Activated T-cell treated with anti-CD3 and anti-CD28 coated beads for 48 hours (primary cell): ENCODE measurements around the gene PLA2G4E.

ENCODE experiments used
- DNase-seq: peaks from one replicate; pipeline ENCODE4 v3.0.0-alpha.2; 2020; ENCODE audit warnings: low read depth

Gene PLA2G4E

DNA sequence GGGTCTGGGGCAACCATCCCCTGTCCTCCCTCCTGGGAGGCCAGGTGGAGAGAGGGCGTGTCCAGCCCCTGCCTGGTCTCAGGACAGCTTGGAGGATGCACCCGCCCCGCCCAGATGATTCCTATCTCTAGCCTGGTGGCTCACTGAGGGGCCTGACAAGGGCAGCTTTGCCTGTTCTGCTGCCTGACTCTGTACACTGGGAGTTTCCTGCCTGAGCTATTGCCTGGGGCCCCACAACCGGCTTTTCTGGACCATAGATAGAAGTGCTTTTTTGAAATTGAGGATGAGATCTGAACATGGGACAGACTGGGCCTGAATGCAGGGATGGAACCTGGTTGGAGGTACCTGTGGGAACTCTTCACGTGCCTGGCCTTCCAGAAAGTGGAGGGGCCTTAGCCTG is 751 bp upstream of the PLA2G4E start:
- DNase-seq: no peak

DNA sequence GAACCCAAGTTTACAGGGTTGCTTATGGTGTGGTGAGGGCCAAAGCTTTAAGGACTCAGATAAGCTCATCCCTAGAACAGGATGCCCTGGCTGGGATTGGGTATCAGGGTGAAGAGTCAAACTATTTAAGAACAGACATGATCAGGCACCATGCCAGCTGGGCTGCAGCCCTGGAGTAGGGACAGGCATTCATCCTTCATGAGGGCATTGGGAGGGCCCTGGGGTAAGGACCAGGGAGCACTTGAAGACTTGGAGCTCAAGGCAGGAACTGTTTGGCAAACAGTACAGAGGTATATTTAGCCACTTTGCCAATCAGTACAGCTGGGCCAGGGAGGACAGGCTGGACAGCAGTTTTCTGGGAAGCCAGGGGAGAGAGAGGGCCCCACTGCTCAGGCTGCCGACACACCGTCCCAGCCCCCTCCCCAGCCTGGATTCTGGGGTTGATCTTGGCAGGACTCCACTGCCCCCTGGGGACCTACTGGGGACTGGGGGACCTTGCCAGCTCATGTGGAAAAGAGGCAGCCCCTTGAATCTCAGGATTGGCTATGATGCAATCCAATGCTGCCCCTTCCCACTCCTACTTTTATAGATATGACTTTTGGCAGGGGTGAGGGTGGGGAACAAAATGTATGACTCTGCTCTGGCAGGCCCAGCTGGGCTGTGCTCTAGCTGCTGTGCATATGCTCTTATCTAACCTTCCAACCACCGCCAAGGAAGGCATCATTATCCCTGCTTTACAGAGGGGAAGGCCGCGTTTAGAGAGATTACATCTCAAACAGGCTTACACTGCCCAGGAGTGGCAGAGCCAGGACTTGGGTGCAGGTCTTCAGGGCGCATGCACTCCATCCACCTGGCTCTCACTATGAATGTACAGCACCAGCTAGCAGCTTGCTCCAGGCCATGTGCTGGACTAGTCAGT is 2.3 kb downstream of the PLA2G4E start:
- no peak for DNase-seq

DNA sequence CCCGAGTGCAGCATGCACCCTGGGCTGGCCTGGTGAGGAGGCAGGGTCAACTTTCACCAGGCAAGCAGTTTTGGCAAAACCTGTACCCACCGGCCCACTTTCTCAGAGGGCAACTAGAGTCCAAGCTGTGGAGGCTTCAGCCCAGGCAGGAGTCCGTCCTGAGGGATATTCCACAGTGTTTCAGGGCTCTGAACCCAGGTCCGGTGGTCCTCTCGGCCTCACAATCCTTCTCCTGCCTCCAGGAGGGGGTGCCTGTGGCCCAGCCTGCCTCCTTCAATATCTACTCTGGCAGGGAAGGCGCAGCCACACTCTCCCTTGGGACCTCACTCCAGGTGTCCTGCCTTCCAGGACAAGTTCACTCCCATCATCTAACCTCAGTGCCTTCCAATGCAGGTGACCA is 3.9 kb downstream of the PLA2G4E start:
- DNase-seq: no peak

DNA sequence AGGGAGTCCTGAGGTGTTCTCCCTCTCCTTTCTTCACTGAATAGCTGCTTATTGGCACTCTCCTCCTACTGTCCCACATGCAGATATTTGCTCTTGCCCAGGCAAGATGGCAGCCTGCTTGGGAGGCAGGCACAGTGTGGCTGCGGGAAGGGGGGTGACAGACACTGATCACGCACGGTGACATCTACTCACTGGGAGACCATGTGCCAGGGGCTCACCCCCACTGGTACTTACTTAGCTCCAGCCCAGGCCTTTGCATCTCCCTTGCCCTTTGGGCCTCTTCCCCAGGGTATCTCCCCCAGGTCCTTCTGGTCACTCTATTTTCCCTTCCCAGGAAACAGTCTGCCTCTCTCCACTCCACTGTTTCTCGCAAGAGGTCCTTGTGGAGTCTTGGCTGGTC is 6.4 kb downstream of the PLA2G4E start:
- no peak for DNase-seq

DNA sequence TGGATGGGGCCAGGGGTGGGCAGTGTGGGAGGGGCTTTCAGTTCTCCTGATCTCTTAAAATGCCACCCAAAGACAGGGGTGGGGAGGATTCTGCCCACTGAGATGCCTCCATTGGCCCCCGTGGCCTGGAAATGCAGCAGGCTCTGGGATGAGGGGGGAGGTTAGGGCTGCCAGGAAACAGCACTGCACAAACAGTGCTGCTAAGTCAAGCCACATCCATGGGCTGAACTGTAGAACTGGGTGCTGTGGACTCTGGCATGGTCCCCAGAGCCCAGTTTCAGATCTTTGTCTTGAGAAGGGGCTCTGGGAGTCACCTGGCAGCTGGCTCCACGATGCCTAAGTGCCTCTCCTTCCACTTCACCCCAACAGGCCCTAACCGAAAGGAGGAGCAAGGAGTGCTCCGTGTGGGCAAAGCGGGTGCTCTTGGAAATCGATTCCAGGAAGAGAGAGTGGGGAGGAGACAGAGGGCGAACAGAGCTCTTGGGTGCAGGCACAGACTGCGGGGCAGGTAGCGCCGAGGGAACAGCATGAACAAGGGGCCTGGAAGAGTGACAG is 7.8 kb downstream of the PLA2G4E start:
- DNase-seq: no peak

DNA sequence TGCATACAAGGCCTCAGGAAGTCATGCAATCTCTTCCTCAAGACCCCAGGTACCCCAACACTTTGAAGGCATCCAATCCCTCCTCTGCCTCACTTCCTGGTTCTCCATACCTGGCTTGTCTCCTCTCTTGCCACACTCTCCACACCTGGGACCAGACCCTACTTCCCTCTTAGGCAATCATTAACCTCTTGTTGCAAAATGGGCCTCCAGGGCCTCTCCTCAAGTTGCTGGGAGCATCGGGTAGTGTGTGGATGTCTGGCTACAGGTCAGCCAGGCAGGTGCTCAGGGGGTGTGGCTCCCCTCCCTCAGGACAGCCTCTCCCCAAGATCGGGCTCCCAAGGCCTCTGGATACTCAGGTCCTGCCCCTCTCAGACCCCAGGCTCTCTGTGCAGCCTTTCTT is 8.6 kb downstream of the PLA2G4E start:
- no peak for DNase-seq

DNA sequence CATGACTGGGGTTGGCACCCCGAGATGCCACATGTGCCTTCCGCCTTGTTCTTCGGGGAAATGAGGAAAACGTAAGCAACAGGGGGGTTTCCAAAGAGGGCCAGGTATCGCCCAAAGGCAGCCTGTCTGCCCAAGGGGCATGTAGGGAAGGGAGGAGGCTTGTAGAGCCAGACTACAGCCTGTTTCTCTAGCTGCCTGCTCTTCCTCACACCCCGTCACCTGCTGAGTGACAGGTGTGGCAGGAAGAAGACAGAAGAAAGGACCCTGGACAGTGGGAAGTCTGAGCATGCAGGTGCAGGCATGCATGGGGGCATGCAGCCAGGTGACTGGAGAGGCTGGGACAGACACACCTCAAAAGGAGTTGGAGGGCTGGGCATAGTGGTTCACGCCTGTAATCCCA is 9.8 kb downstream of the PLA2G4E start:
- no peak for DNase-seq

DNA sequence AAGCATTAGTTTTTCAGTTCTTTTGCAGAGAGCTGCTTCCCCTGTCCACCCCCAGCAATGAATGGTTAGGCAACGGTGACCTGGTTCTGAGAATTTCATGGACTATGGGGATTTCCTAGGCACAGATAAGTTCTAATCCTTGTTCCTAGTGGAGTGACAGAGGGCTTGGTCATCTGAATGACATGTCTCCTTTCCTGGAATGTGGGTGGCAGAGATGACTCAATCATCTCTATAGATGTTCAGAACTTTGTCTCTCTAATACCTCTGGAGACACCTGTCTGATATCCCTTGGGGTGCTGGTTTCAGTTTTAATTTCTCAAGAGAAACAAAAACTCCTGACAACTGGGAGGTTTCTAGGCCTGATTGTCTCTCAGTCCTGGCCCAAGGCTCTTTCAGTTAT is 10.4 kb downstream of the PLA2G4E start:
- no peak for DNase-seq

DNA sequence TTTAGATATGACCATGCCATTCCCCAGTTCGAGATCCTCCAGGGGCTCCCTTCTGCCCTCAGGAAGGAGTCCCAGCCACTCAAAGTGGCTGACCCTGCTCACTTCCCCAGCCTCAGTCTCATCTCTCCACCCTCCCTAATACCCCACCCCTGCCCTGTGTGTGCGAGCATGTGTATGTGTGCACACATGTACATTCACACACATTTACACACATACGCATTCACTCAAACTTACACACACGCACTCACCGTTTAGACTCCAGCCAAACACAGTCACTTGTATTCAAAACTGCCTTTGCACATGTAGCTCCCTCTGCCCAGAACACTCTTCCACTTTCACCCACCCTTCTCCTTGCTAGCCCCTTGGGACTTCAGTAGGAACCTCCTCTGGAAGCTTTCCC is 11.4 kb downstream of the PLA2G4E start:
- DNase-seq: no peak

DNA sequence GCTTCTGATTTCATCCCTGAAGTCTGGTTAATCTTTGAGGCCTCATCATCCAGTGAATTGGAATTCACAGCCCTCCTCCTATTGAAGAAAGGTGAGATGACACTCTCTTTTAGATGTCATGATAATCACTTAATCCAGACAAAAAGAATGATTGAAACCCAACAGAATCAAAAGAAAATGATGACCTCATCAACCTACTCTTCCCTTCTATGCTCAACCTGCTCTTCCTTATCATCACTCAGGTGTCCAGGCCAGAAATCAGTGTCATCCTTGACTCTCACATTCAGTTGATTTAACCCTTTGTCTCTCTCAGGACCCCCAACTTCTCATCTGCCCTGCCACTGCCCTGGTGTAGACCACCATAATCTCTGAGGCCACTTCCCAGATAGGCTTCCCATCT is 11.8 kb downstream of the PLA2G4E start:
- DNase-seq: no peak

DNA sequence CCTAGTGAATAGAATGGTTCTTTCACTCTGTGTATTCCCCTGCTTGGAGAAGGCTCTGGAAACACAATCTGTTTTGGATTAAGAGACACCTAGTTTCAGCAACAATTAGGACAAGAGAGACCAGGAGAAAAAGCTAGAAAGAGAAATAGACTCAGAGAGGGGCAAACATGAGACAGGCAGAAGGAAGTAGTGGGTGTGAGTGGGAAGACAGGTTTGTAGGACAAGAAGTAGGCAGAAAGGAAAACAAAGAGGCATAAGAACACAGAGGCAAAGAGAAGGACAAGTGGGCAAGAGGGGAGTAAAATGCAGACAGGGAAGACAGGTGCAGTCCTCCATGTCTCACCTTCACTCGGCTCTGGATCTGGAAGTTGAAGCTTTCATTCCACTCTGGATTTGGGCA is 13.5 kb downstream of the PLA2G4E start:
- no peak for DNase-seq

DNA sequence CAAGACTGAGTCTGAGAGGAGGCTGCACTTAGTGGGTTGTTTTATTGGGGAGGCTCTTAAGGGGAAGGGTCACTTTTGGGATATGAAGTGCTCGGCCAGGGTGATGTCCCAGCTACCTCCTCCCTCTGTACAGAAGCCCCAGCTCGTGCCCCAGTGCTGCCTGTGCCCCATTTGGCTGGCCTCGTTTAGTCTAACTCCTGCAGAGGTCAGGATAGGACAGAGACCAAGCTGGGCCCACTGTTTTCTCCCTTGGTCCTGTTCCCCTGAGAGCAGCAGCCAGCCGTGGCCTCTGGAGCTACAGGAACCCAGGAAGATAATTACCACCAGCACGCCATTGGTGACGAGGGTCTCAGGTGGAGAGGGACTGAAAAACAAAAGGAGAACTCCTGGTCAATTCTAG is 18.5 kb downstream of the PLA2G4E start:
- DNase-seq: no peak

DNA sequence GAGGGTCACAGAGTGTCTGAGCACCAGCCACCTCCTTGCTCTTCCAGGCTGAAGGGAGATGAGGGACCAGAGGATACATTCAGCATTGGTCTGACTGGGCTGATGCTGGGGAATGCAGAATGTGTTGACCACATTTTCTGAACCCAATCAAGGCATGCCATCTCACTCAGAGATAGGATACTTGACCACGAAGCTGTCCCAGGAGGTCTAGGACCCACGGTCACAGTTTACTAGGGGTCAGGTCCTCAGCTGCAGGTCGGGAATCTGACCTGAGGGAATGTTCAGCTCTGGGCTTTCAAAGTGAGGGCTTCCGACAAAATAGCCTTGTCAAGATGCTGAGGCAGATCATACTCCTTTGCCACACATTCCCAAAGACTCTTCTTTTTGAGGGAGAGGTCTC is 19.6 kb downstream of the PLA2G4E start:
- DNase-seq: no peak

DNA sequence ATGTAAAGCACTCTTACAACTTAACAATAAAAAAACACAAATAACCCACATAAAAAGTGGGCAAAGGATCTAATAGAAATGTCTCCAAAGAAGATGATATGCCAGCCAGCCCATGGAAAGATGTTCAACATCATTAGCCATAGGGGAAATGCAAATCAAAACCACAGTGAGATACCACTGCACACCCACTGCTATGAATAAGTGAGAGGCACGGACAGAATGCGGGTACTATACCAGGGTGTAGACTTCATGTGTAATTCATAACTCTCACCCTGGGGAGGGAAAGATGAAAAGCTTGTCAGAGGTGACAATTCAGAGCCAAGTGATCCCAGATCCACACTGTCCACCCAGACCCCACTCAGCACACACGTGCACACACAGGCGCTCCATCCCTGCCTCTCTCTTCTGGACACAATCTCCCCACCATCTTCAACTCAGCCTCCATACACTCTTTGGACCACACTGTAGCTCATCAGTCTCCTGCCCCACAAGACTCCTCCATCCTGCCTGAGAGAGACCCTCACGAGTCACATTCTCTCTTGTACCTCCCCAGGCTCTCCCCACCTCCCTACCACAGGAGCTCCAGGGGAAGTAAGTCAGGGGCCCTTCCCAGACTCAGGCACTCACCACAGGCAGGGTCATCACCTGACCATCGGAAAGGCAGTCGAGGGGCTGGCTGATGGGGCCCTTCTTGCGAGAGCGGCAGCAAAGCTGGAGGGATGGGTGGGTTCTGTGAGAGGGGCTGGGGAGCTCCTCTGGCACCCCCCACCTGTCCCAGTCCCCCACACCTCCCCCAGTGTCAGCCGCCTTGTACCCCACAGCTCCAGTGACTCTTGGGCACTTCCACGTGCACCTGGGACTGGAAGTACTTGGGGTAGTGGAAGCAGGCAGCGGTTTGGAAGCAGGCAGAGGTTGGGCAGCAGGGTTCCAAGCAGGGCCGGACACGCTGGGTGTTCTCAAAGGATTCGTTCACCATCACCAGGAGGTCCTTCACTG is 21.3 kb downstream of the PLA2G4E start:
- no peak for DNase-seq

DNA sequence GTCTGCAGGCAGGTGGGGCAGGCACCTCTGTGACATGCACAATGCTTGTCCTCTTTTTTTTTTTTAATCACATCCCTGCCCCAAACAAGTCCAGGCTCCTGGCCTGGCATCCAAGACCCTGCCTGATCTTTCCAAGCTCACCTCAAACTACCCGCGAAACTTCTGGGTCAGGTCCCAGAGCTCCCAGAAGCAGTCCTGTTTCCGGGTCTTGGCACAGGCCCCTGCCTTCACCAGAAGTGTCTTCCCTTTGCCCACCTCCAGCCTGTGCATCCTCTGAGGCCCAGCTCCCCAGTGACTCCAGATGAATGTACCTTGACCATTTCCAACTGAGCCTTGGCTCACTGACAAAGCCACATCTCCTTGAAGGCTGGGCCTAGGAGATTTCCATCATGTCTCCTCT is 23.0 kb downstream of the PLA2G4E start:
- no peak for DNase-seq

DNA sequence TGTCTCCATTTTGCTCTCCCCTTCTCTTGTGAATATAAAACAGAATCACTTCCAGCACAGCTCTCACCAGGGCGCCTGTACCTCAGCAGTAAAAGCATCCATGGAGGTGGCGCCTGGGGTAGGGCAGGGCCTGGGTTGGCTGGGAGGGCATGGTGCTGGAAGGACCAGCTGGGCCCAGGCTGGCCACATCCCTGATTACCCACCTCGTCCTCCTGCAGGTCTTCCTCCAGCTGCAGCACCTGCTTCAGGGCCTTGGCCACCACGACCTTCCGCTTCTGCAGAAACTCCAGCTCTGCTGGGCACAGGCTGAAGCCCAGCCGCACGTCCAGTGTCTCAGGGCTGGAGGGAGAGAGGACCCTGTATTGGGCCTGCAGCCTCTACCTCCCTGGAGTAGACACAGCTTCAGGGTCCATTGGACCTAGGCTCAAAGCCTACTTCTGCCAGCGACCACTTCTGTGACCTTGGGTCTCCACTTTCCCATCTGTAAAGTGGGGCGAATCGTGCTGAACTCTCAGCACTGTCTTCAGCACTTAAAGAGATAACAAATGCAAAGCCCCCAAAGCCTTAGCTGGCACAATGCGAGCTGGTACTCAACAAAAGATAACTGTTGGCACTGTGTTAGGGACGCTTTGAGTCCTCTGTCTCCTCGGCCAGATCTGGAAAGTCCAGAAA is 23.8 kb downstream of the PLA2G4E start:
- no peak for DNase-seq

DNA sequence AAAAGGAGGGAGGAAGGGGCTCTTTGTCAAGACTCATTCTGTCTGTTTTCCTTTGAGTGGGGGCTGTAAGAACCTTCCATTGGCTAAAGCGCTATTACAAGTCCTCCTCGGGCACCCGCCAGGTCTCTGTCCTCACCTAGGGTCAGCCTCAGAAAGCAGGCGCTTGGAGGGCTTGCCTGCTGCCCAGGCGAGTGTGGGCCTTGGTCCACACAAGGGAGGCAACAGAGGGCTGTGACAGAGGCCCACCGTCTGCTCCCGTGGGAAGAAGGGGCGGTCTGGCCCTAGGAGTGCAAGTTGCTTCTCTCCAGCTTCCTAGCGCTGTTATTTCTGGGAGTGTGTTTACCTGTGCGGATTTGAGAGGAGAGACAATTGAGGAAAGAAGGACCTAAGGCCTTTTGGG is 24.5 kb downstream of the PLA2G4E start:
- no peak for DNase-seq

DNA sequence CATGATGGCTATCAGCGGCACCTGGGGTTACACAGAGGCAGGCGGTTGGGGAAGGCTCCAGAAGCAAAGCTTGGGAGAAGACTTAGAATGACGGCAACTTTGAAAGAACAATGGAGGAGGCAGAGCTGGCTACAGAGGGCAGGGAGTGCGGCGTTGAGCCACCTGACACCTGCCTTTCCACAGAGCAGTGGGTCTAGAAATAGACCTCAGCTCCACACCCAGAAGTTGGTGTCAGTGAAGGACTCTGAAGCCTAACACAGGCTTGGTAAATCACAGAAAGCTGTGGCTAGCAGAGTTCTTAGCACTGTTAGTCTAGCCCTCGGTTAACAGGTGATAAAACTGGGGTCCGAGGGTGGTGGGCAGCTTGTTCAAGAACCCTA is 25.4 kb downstream of the PLA2G4E start:
- no peak for DNase-seq

DNA sequence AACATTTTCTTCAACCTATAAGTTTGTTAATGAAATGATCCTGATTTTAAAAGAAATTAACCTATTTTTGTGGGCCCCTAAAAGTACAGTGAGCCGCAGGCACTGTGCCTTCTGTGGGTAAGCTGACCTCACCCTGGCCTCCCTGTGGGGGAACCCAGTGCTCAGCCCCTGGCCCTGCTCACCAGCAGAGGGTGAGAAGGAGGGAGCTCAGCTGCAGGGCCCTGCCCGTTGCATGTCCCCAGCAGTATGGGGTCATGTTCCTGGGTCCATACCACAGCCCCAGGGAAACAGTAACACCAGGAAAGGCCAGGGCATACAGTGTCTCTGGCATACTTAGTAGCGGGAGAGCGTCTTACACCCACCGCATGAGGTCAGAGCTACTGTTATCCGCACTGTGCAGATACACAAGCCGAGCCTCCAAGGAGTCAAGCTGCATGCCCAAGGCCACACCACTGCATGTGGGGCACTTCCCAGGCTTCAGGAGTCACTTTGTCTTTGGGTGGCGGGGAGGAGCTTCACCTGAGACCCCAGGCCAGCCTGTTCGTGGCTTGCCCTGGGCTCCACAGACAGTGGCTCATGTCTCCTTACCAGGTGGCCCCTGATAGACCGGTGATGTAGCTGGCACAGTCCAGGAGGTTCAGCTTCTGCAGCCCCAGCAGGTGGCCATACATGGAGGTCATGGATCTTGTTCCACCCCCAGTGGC is 25.9 kb downstream of the PLA2G4E start:
- DNase-seq: no peak

DNA sequence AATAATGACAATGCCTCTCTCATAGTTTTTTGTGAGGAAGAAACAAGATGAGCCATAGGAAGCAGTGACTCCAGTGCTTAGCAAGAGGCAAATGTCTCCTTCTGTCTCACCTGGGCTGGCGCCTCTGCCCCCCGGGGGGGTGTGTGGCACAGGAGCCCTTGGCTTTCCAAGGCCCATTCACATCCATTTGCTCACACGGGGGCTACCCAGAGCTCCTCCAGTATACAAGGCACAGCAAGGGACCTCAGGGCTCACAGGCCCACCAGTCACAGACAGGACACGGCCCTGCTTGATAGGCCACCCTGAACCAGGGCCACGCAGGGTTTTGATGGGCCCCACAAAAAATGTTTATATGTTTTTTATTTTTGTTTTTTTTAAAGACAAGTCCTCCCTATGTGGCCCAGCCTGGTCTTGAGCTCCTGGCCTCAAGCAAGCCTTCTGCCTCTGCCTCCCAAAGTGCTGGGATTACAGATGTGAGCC is 26.6 kb downstream of the PLA2G4E start:
- DNase-seq: no peak

DNA sequence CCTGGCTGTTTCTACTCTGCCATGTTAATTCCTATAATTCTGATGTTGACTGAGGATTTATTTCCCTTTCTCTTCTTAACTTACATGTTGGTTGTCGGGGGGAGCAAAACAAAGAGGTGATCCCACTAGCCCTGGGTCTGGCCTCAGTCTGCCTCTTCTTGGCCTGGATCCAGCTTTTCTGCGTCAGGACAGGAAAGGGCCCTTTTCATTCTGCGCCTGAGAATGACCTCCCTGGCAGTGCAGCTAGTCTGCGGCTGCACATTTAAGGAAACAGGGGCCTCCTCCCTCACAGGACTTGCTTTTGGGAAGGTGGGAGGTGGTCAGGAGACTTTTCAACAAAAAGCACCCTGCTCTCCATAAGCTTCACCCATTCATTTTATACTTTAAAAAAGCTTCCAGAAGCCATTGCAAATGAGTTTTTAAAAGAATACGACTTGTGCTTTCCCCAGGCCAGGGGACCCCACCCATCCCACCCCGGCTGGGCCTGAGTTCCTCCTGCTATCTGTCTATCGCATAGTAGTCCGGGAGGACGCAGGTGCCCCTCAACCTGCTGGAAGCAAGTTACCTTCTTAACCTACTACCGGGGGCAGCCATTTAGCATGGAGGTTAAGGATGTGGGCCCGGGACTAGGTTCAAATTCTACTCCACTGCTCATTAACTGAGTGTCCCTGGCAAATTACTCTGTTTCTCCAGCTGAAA is 27.2 kb downstream of the PLA2G4E start:
- no peak for DNase-seq
